Thyroid gland (tissue), 4 donors: Measurements from ENCODE around the gene CTNNA3. TPM values are rescaled to one million over a fixed set of nuclear protein-coding genes. Genes with fewer than 3 reads are reported as not detected.

Source experiments
- DNase-seq, 2 donors: peaks; one replicate each; pipeline ENCODE4 v3.0.0-alpha.2; 2019
- H3K27ac ChIP-seq, 3 donors: fragments of 200-600 bp; sonication (generic); 1 replicate in 2 of 3; 2 replicates in 1 of 3; pipeline ENCODE4 v1.5.1; 2016 to 2019; ENCODE audit warnings: mild to moderate bottlenecking in 1 of 3, moderate library complexity in 1 of 3
- H3K27me3 ChIP-seq: fragments of 200-600 bp; sonication (generic); one replicate; pipeline ENCODE4 v1.5.1; 2019
- H3K36me3 ChIP-seq, 2 donors: fragments of 200-600 bp; sonication (generic); one replicate each; pipeline ENCODE4 v1.5.1; 2016 to 2019
- H3K4me1 ChIP-seq, 2 donors: fragments of 200-600 bp; sonication (generic); one replicate each; pipeline ENCODE4 v1.5.1; 2017 to 2019
- H3K4me3 ChIP-seq, 3 donors: fragments of 200-600 bp; sonication (generic); replicated peaks in 1 of 3; 1 replicate in 2 of 3; 2 replicates in 1 of 3; pipeline ENCODE4 v1.5.1; 2016; ENCODE audit warnings: mild to moderate bottlenecking in 1 of 3
- H3K9me3 ChIP-seq: fragments of 200-600 bp; sonication (generic); one replicate; pipeline ENCODE4 v1.5.1; 2017
- POLR2A ChIP-seq, 2 donors: fragments of 450-650 bp; IDR thresholded peaks; one replicate each; pipeline ENCODE4 v1.6.1; 2017; ENCODE audit warnings: antibody characterized with exemption in 2 of 2, mild to moderate bottlenecking in 2 of 2, moderate library complexity in 1 of 2
- WGBS, 2 donors: methylation state at CpG; one replicate each; pipeline ENCODE4 v1.1.5; 2017; 5-methylcytosine and 5-hydroxymethylcytosine counted together
- intact Hi-C: fragments of 100-400 bp; cut with DNase I; formaldehyde crosslinking; loops from one replicate; pipeline ENCODE4 v1.15.1; 2023
- total RNA-seq, 4 donors: library from RNA; depleted of rRNA; stranded (reverse); fragments of >200 nt; gene quantifications; one replicate each; pipeline ENCODE4 v1.2.3, GENCODE V29; 2016
- TF ChIP-seq, protein P1 (sequence below), 6 experiments: fragments of 200-600 bp in 3 of 6; fragments of 450-650 bp in 3 of 6; sonication (generic) in 3 of 6; IDR thresholded peaks; one replicate each; pipeline ENCODE4 v1.5.1; 2016 to 2019; ENCODE audit warnings: antibody characterized with exemption in 6 of 6, mild to moderate bottlenecking in 2 of 6, inconsistent platforms in 1 of 6, moderate library complexity in 1 of 6

The CTNNA3 gene
- total RNA-seq, 4 donors from 2014 or later: 0.11 to 0.79 (median 0.13) TPM; not detected in 1

DNA sequence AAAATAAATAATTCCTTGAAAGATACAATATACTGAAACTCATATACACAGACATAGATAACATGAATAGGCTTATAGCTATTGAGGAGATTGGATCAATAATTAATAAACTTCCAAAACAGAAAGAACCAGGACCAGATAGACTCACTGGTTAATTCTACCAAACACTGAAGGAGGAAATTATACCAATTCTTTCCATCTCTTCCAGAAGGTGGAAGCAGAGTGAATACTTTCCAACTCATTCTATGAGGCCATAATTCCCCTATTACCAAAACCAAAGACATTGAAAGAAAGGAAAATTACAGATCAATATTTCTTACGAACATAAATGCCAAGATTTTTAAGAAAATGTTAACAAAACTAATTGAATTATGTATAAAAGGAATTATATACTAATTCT lies 1394.9 kb downstream of the CTNNA3 start:
- Histone ChIP-seq H3K4me3 (no peak overlapping the region), H3K27ac (no peak overlapping the region), H3K9me3 (no peaks in the 10 kb centered on the region), H3K4me1 (peaks cover 0 to 7% of the 10 kb centered on the region in 2 donors), H3K27me3 (no peaks in the 10 kb centered on the region), H3K36me3 (no peaks in the 10 kb centered on the region)
- intact Hi-C loops: no loop called here
- WGBS, 2 donors: 85 to 88% methylated on average over 1 of the region's 1 CpG
- TF ChIP-seq, protein P1, sequence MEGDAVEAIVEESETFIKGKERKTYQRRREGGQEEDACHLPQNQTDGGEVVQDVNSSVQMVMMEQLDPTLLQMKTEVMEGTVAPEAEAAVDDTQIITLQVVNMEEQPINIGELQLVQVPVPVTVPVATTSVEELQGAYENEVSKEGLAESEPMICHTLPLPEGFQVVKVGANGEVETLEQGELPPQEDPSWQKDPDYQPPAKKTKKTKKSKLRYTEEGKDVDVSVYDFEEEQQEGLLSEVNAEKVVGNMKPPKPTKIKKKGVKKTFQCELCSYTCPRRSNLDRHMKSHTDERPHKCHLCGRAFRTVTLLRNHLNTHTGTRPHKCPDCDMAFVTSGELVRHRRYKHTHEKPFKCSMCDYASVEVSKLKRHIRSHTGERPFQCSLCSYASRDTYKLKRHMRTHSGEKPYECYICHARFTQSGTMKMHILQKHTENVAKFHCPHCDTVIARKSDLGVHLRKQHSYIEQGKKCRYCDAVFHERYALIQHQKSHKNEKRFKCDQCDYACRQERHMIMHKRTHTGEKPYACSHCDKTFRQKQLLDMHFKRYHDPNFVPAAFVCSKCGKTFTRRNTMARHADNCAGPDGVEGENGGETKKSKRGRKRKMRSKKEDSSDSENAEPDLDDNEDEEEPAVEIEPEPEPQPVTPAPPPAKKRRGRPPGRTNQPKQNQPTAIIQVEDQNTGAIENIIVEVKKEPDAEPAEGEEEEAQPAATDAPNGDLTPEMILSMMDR (IDR thresholded peaks at IDR 0.05): no peak
- no peak for TF ChIP-seq POLR2A (IDR thresholded peaks at IDR 0.05)
- DNase-seq: no peak

GRCh38 chr10:66295602-66296001 lies 1400.4 kb downstream of the CTNNA3 start:
- H3K9me3 ChIP-seq: no peaks in the 10 kb centered on the region
- no peaks in the 10 kb centered on the region for H3K27me3 ChIP-seq
- no peak overlapping the region for H3K27ac ChIP-seq
- 67 to 78% methylated on average over 3 of the region's 3 CpGs for WGBS, 2 donors
- H3K4me3 ChIP-seq: no peak overlapping the region
- TF ChIP-seq, protein P1 (IDR thresholded peaks at IDR 0.05): no peak
- no peak for TF ChIP-seq POLR2A (IDR thresholded peaks at IDR 0.05)
- DNase-seq: no peak
- intact Hi-C loops: no loop called here
- no peaks in the 10 kb centered on the region for H3K36me3 ChIP-seq
- H3K4me1 ChIP-seq: no peaks in the 10 kb centered on the region

- no peak overlapping the region for H3K4me3 ChIP-seq
These were observed 1401.5 kb downstream of the CTNNA3 start for GRCh38 chr10:66294538-66294937.

GRCh38 chr10:66292922-66293321 lies 1403.1 kb downstream of the CTNNA3 start:
- H3K27ac ChIP-seq: no peak overlapping the region
- TF ChIP-seq, protein P1 (IDR thresholded peaks at IDR 0.05): no peak
- no peak for TF ChIP-seq POLR2A (IDR thresholded peaks at IDR 0.05)
- no peak overlapping the region for H3K4me3 ChIP-seq
- H3K27me3 ChIP-seq: no peaks in the 10 kb centered on the region
- H3K4me1 ChIP-seq: no peaks in the 10 kb centered on the region
- no peak for DNase-seq
- intact Hi-C loops: no loop called here
- no peaks in the 10 kb centered on the region for H3K9me3 ChIP-seq
- no peaks in the 10 kb centered on the region for H3K36me3 ChIP-seq

More at GRCh38 chr10:66294538-66294937, 1401.5 kb downstream of the CTNNA3 start:
- 80 to 83% methylated on average over 3 of the region's 3 CpGs for WGBS, 2 donors
- TF ChIP-seq, protein P1 (IDR thresholded peaks at IDR 0.05): no peak
- TF ChIP-seq POLR2A (IDR thresholded peaks at IDR 0.05): no peak
- Histone ChIP-seq H3K27ac (no peak overlapping the region), H3K4me1 (no peaks in the 10 kb centered on the region), H3K27me3 (no peaks in the 10 kb centered on the region), H3K9me3 (no peaks in the 10 kb centered on the region), H3K36me3 (no peaks in the 10 kb centered on the region)
- no peak for DNase-seq
- intact Hi-C loops: no loop called here

DNA sequence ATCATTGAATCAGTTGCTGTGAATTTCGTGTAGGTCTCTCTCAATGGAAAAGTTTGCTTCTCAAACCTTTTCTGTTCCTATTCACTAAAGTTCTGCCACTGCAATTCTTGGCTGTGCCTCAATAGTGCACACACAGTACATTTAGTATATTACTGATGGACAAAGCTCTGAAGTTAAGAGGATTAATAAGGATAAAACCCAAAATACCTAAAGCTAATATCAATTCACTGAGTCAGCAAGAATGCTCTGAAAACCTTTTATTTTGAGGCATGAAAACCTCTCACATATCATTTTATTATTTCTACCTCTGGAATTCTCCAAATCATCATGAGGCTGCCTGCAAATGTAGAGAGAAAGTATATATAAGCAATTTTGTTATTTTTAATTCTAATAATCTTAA lies 1403.5 kb downstream of the CTNNA3 start:
- Histone ChIP-seq H3K4me3 (no peak overlapping the region), H3K9me3 (no peaks in the 10 kb centered on the region), H3K4me1 (no peaks in the 10 kb centered on the region), H3K27ac (no peak overlapping the region), H3K27me3 (no peaks in the 10 kb centered on the region), H3K36me3 (no peaks in the 10 kb centered on the region)
- 73 to 89% methylated on average over 1 of the region's 1 CpG for WGBS, 2 donors
- intact Hi-C loops: no loop called here
- no peak for DNase-seq
- no peak for TF ChIP-seq POLR2A (IDR thresholded peaks at IDR 0.05)
- TF ChIP-seq, protein P1 (IDR thresholded peaks at IDR 0.05): no peak
